Thyroid gland (tissue), 4 donors: ENCODE data around the gene LGI4.

Experiments
- POLR2A ChIP-seq, 2 donors: fragments of 450-650 bp; IDR thresholded peaks; one replicate each; pipeline ENCODE4 v1.6.1; 2017; ENCODE audit warnings: antibody characterized with exemption in 2 of 2, mild to moderate bottlenecking in 2 of 2, moderate library complexity in 1 of 2
- TF ChIP-seq, protein P1 (sequence below), 6 experiments: fragments of 200-600 bp in 3 of 6; fragments of 450-650 bp in 3 of 6; sonication (generic) in 3 of 6; IDR thresholded peaks; one replicate each; pipeline ENCODE4 v1.5.1; 2016 to 2019; ENCODE audit warnings: antibody characterized with exemption in 6 of 6, mild to moderate bottlenecking in 2 of 6, inconsistent platforms in 1 of 6, moderate library complexity in 1 of 6

DNA sequence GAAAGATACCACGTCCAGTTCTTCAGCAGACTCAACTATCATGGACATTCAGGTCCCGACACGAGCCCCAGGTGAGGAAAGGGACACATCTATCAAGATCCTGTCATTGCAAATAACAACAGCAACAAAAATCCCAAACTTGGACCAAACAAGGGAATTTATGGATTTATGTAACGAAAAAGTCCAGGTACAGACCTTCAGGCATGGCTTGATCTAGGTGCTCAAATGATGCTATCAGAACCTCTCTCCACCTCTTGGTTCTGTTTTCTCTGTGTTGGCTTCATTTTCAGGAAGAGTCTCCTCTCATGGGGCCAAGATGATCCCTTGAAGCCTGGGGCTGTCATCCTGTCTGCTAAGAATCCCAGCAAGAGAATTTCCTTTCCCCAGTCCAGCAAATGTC lies 22.6 kb upstream of the LGI4 start:
- TF ChIP-seq POLR2A (IDR thresholded peaks at IDR 0.05) = no peak
- TF ChIP-seq, protein P1, sequence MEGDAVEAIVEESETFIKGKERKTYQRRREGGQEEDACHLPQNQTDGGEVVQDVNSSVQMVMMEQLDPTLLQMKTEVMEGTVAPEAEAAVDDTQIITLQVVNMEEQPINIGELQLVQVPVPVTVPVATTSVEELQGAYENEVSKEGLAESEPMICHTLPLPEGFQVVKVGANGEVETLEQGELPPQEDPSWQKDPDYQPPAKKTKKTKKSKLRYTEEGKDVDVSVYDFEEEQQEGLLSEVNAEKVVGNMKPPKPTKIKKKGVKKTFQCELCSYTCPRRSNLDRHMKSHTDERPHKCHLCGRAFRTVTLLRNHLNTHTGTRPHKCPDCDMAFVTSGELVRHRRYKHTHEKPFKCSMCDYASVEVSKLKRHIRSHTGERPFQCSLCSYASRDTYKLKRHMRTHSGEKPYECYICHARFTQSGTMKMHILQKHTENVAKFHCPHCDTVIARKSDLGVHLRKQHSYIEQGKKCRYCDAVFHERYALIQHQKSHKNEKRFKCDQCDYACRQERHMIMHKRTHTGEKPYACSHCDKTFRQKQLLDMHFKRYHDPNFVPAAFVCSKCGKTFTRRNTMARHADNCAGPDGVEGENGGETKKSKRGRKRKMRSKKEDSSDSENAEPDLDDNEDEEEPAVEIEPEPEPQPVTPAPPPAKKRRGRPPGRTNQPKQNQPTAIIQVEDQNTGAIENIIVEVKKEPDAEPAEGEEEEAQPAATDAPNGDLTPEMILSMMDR (IDR thresholded peaks at IDR 0.05) = no peak
